ENCODE measurements around the gene TULP3.

TULP3 gene

GRCh38 chr12:2893007-2893406 lies 2.3 kb downstream of the TULP3 start:
- H3K36me3 ChIP-seq (ENCODE audit: control insufficient read depth in 2 of 2, insufficient read depth in 2 of 2, low read length in 2 of 2): peaks cover 2 to 3% of the 10 kb centered on the region in 2 donors
- H3K4me1 ChIP-seq (ENCODE audit: control insufficient read depth in 2 of 2, insufficient read depth in 2 of 2, low read length in 2 of 2): peaks cover 3 to 6% of the 10 kb centered on the region in 2 donors
- H3K27me3 ChIP-seq (ENCODE audit: control insufficient read depth in 2 of 2, insufficient read depth in 2 of 2, low read length in 2 of 2): no peaks in the 10 kb centered on the region
- no peak overlapping the region for H3K27ac ChIP-seq (ENCODE audit: low read depth in 2 of 2, low read length in 2 of 2)
- no peak overlapping the region for H3K4me3 ChIP-seq (ENCODE audit: low read length in 2 of 2)
- H3K9ac ChIP-seq (ENCODE audit: low read depth in 1 of 2, low read length in 2 of 2): no peak overlapping the region
- no peaks in the 10 kb centered on the region for H3K9me3 ChIP-seq (ENCODE audit: control insufficient read depth in 2 of 2, low read length in 2 of 2)

- Histone ChIP-seq H3K9me3 (ENCODE audit: control insufficient read depth in 2 of 2, low read length in 2 of 2) (no peaks in the 10 kb centered on the region), H3K27me3 (ENCODE audit: control insufficient read depth in 2 of 2, insufficient read depth in 2 of 2, low read length in 2 of 2) (no peaks in the 10 kb centered on the region), H3K9ac (ENCODE audit: low read depth in 1 of 2, low read length in 2 of 2) (no peak overlapping the region), H3K4me3 (ENCODE audit: low read length in 2 of 2) (no peak overlapping the region), H3K4me1 (ENCODE audit: control insufficient read depth in 2 of 2, insufficient read depth in 2 of 2, low read length in 2 of 2) (peaks cover 3 to 4% of the 10 kb centered on the region in 2 donors), H3K27ac (ENCODE audit: low read depth in 2 of 2, low read length in 2 of 2) (no peak overlapping the region), H3K36me3 (ENCODE audit: control insufficient read depth in 2 of 2, insufficient read depth in 2 of 2, low read length in 2 of 2) (no peaks in the 10 kb centered on the region)
Measured at GRCh38 chr12:2895051-2895451, 4.4 kb downstream of the TULP3 start.

- H3K27me3 ChIP-seq (ENCODE audit: control insufficient read depth in 2 of 2, insufficient read depth in 2 of 2, low read length in 2 of 2): no peaks in the 10 kb centered on the region
- H3K27ac ChIP-seq (ENCODE audit: low read depth in 2 of 2, low read length in 2 of 2): no peak overlapping the region
- H3K36me3 ChIP-seq (ENCODE audit: control insufficient read depth in 2 of 2, insufficient read depth in 2 of 2, low read length in 2 of 2): no peaks in the 10 kb centered on the region
- no peaks in the 10 kb centered on the region for H3K4me1 ChIP-seq (ENCODE audit: control insufficient read depth in 2 of 2, insufficient read depth in 2 of 2, low read length in 2 of 2)
- H3K4me3 ChIP-seq (ENCODE audit: low read length in 2 of 2): no peak overlapping the region
- H3K9me3 ChIP-seq (ENCODE audit: control insufficient read depth in 2 of 2, low read length in 2 of 2): no peaks in the 10 kb centered on the region
- H3K9ac ChIP-seq (ENCODE audit: low read depth in 1 of 2, low read length in 2 of 2): no peak overlapping the region
Measured at GRCh38 chr12:2895511-2895910, 4.8 kb downstream of the TULP3 start.

- no peaks in the 10 kb centered on the region for H3K27me3 ChIP-seq (ENCODE audit: control insufficient read depth in 2 of 2, insufficient read depth in 2 of 2, low read length in 2 of 2)
- no peak overlapping the region for H3K4me3 ChIP-seq (ENCODE audit: low read length in 2 of 2)
- no peaks in the 10 kb centered on the region for H3K4me1 ChIP-seq (ENCODE audit: control insufficient read depth in 2 of 2, insufficient read depth in 2 of 2, low read length in 2 of 2)
- H3K36me3 ChIP-seq (ENCODE audit: control insufficient read depth in 2 of 2, insufficient read depth in 2 of 2, low read length in 2 of 2): no peaks in the 10 kb centered on the region
- no peaks in the 10 kb centered on the region for H3K9me3 ChIP-seq (ENCODE audit: control insufficient read depth in 2 of 2, low read length in 2 of 2)
- H3K27ac ChIP-seq (ENCODE audit: low read depth in 2 of 2, low read length in 2 of 2): no peak overlapping the region
- H3K9ac ChIP-seq (ENCODE audit: low read depth in 1 of 2, low read length in 2 of 2): no peak overlapping the region
Measured at GRCh38 chr12:2897418-2897817, 6.7 kb downstream of the TULP3 start.

- Histone ChIP-seq H3K27me3 (ENCODE audit: control insufficient read depth in 2 of 2, insufficient read depth in 2 of 2, low read length in 2 of 2) (no peaks in the 10 kb centered on the region), H3K9me3 (ENCODE audit: control insufficient read depth in 2 of 2, low read length in 2 of 2) (no peaks in the 10 kb centered on the region), H3K4me3 (ENCODE audit: low read length in 2 of 2) (no peak overlapping the region), H3K9ac (ENCODE audit: low read depth in 1 of 2, low read length in 2 of 2) (no peak overlapping the region), H3K36me3 (ENCODE audit: control insufficient read depth in 2 of 2, insufficient read depth in 2 of 2, low read length in 2 of 2) (no peaks in the 10 kb centered on the region), H3K4me1 (ENCODE audit: control insufficient read depth in 2 of 2, insufficient read depth in 2 of 2, low read length in 2 of 2) (no peaks in the 10 kb centered on the region), H3K27ac (ENCODE audit: low read depth in 2 of 2, low read length in 2 of 2) (no peak overlapping the region)
Measured at GRCh38 chr12:2900642-2901041, 10.0 kb downstream of the TULP3 start.

- no peak overlapping the region for H3K9ac ChIP-seq (ENCODE audit: low read depth in 1 of 2, low read length in 2 of 2)
- no peaks in the 10 kb centered on the region for H3K36me3 ChIP-seq (ENCODE audit: control insufficient read depth in 2 of 2, insufficient read depth in 2 of 2, low read length in 2 of 2)
- H3K4me1 ChIP-seq (ENCODE audit: control insufficient read depth in 2 of 2, insufficient read depth in 2 of 2, low read length in 2 of 2): no peaks in the 10 kb centered on the region
- H3K27me3 ChIP-seq (ENCODE audit: control insufficient read depth in 2 of 2, insufficient read depth in 2 of 2, low read length in 2 of 2): no peaks in the 10 kb centered on the region
- H3K27ac ChIP-seq (ENCODE audit: low read depth in 2 of 2, low read length in 2 of 2): no peak overlapping the region
- no peak overlapping the region for H3K4me3 ChIP-seq (ENCODE audit: low read length in 2 of 2)
- no peaks in the 10 kb centered on the region for H3K9me3 ChIP-seq (ENCODE audit: control insufficient read depth in 2 of 2, low read length in 2 of 2)
Measured at GRCh38 chr12:2902272-2902880, 11.7 kb downstream of the TULP3 start.

- Histone ChIP-seq H3K36me3 (ENCODE audit: control insufficient read depth in 2 of 2, insufficient read depth in 2 of 2, low read length in 2 of 2) (no peaks in the 10 kb centered on the region), H3K27me3 (ENCODE audit: control insufficient read depth in 2 of 2, insufficient read depth in 2 of 2, low read length in 2 of 2) (no peaks in the 10 kb centered on the region), H3K9me3 (ENCODE audit: control insufficient read depth in 2 of 2, low read length in 2 of 2) (no peaks in the 10 kb centered on the region), H3K4me1 (ENCODE audit: control insufficient read depth in 2 of 2, insufficient read depth in 2 of 2, low read length in 2 of 2) (no peaks in the 10 kb centered on the region), H3K27ac (ENCODE audit: low read depth in 2 of 2, low read length in 2 of 2) (no peak overlapping the region), H3K4me3 (ENCODE audit: low read length in 2 of 2) (no peak overlapping the region), H3K9ac (ENCODE audit: low read depth in 1 of 2, low read length in 2 of 2) (no peak overlapping the region)
Measured at GRCh38 chr12:2904260-2904659, 13.6 kb downstream of the TULP3 start.

- Histone ChIP-seq H3K27me3 (ENCODE audit: control insufficient read depth in 2 of 2, insufficient read depth in 2 of 2, low read length in 2 of 2) (no peaks in the 10 kb centered on the region), H3K36me3 (ENCODE audit: control insufficient read depth in 2 of 2, insufficient read depth in 2 of 2, low read length in 2 of 2) (peaks cover 0 to 9% of the 10 kb centered on the region in 2 donors), H3K27ac (ENCODE audit: low read depth in 2 of 2, low read length in 2 of 2) (no peak overlapping the region), H3K9me3 (ENCODE audit: control insufficient read depth in 2 of 2, low read length in 2 of 2) (no peaks in the 10 kb centered on the region), H3K9ac (ENCODE audit: low read depth in 1 of 2, low read length in 2 of 2) (no peak overlapping the region), H3K4me3 (ENCODE audit: low read length in 2 of 2) (no peak overlapping the region), H3K4me1 (ENCODE audit: control insufficient read depth in 2 of 2, insufficient read depth in 2 of 2, low read length in 2 of 2) (no peaks in the 10 kb centered on the region)
Measured at GRCh38 chr12:2912216-2912575, 21.5 kb downstream of the TULP3 start.

- no peaks in the 10 kb centered on the region for H3K9me3 ChIP-seq (ENCODE audit: control insufficient read depth in 2 of 2, low read length in 2 of 2)
- H3K36me3 ChIP-seq (ENCODE audit: control insufficient read depth in 2 of 2, insufficient read depth in 2 of 2, low read length in 2 of 2): peaks cover 7 to 9% of the 10 kb centered on the region in 2 donors
Measured at GRCh38 chr12:2919249-2919648, 28.6 kb downstream of the TULP3 start.

GRCh38 chr12:2922329-2922728 lies 31.6 kb downstream of the TULP3 start:
- Histone ChIP-seq H3K4me1 (ENCODE audit: control insufficient read depth in 2 of 2, insufficient read depth in 2 of 2, low read length in 2 of 2) (no peaks in the 10 kb centered on the region), H3K4me3 (ENCODE audit: low read length in 2 of 2) (no peak overlapping the region), H3K36me3 (ENCODE audit: control insufficient read depth in 2 of 2, insufficient read depth in 2 of 2, low read length in 2 of 2) (peaks cover 13 to 18% of the 10 kb centered on the region in 2 donors), H3K9ac (ENCODE audit: low read depth in 1 of 2, low read length in 2 of 2) (no peak overlapping the region), H3K27me3 (ENCODE audit: control insufficient read depth in 2 of 2, insufficient read depth in 2 of 2, low read length in 2 of 2) (no peaks in the 10 kb centered on the region), H3K27ac (ENCODE audit: low read depth in 2 of 2, low read length in 2 of 2) (no peak overlapping the region), H3K9me3 (ENCODE audit: control insufficient read depth in 2 of 2, low read length in 2 of 2) (no peaks in the 10 kb centered on the region)

More at GRCh38 chr12:2919249-2919648, 28.6 kb downstream of the TULP3 start:
- H3K4me3 ChIP-seq (ENCODE audit: low read length in 2 of 2): no peak overlapping the region
- no peak overlapping the region for H3K9ac ChIP-seq (ENCODE audit: low read depth in 1 of 2, low read length in 2 of 2)
- no peaks in the 10 kb centered on the region for H3K27me3 ChIP-seq (ENCODE audit: control insufficient read depth in 2 of 2, insufficient read depth in 2 of 2, low read length in 2 of 2)
- no peak overlapping the region for H3K27ac ChIP-seq (ENCODE audit: low read depth in 2 of 2, low read length in 2 of 2)
- no peaks in the 10 kb centered on the region for H3K4me1 ChIP-seq (ENCODE audit: control insufficient read depth in 2 of 2, insufficient read depth in 2 of 2, low read length in 2 of 2)

GRCh38 chr12:2923057-2923456 lies 32.4 kb downstream of the TULP3 start:
- Histone ChIP-seq H3K9ac (ENCODE audit: low read depth in 1 of 2, low read length in 2 of 2) (no peak overlapping the region), H3K4me1 (ENCODE audit: control insufficient read depth in 2 of 2, insufficient read depth in 2 of 2, low read length in 2 of 2) (no peaks in the 10 kb centered on the region), H3K4me3 (ENCODE audit: low read length in 2 of 2) (no peak overlapping the region), H3K9me3 (ENCODE audit: control insufficient read depth in 2 of 2, low read length in 2 of 2) (no peaks in the 10 kb centered on the region), H3K27ac (ENCODE audit: low read depth in 2 of 2, low read length in 2 of 2) (no peak overlapping the region), H3K27me3 (ENCODE audit: control insufficient read depth in 2 of 2, insufficient read depth in 2 of 2, low read length in 2 of 2) (no peaks in the 10 kb centered on the region), H3K36me3 (ENCODE audit: control insufficient read depth in 2 of 2, insufficient read depth in 2 of 2, low read length in 2 of 2) (peaks cover 13 to 18% of the 10 kb centered on the region in 2 donors)
